Measurements from ENCODE around the gene MICU1.

GRCh38 chr10:72542396-72542815, 83.5 kb downstream of the MICU1 start:
- TF ChIP-seq CTCF (IDR thresholded peaks at IDR 0.05) (no peak), POLR2A (IDR thresholded peaks at IDR 0.05) (no peak), EP300 (IDR thresholded peaks at IDR 0.05; ENCODE audit: low read depth) (no peak)

Data from transverse colon (tissue), 3 donors.